ENCODE results near the gene KCND3. TPM values are rescaled to one million over a fixed set of nuclear protein-coding genes. Genes with fewer than 3 reads are reported as not detected.

The KCND3 gene
- total RNA-seq, 4 donors from 2014 or later: 1.4 to 3.5 (median 3.0) TPM

DNA sequence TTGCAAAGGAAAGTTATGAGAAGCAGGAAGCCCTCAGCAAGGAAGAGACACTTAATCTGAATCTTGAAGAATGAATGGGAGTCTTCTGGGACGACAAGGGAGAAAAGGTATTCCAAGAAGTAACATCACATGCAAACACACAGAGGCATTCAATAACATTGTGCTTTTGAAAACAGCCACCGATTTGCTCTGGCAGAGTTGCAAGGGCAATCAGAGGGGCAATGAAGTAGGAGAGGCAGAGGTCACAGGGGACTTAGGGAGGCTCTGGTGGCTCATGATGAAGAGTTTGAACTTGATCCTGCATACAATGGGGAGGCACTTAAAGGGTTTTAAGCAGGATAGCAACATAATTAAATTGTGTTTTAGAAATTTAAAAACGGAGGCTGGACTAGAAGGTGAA is 126.1 kb downstream of the KCND3 start:
- H3K27me3 ChIP-seq: no peaks in the 10 kb centered on the region
- TF ChIP-seq POLR2A (IDR thresholded peaks at IDR 0.05) (no peak), EP300 (IDR thresholded peaks at IDR 0.05; ENCODE audit: low read depth) (no peak), POLR2AphosphoS5 (IDR thresholded peaks at IDR 0.05) (no peak)
- TF ChIP-seq, protein P1, sequence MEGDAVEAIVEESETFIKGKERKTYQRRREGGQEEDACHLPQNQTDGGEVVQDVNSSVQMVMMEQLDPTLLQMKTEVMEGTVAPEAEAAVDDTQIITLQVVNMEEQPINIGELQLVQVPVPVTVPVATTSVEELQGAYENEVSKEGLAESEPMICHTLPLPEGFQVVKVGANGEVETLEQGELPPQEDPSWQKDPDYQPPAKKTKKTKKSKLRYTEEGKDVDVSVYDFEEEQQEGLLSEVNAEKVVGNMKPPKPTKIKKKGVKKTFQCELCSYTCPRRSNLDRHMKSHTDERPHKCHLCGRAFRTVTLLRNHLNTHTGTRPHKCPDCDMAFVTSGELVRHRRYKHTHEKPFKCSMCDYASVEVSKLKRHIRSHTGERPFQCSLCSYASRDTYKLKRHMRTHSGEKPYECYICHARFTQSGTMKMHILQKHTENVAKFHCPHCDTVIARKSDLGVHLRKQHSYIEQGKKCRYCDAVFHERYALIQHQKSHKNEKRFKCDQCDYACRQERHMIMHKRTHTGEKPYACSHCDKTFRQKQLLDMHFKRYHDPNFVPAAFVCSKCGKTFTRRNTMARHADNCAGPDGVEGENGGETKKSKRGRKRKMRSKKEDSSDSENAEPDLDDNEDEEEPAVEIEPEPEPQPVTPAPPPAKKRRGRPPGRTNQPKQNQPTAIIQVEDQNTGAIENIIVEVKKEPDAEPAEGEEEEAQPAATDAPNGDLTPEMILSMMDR (IDR thresholded peaks at IDR 0.05): no peak
- DNase-seq: no peak
- intact Hi-C loops (cut with DNase I; ENCODE audit: low total_unique reads): no loop called here
- no peak overlapping the region for H3K27ac ChIP-seq
- H3K4me1 ChIP-seq: no peaks in the 10 kb centered on the region
- in situ Hi-C loops (cut with MboI; ENCODE audit: low pct_ligation_motif_present in 1 of 4, low pct_unique_long_range_greater_than_20kb in 1 of 4, low sequenced_read_pairs in 3 of 4): no loop called here
- H3K36me3 ChIP-seq: no peaks in the 10 kb centered on the region
- no peaks in the 10 kb centered on the region for H3K9me3 ChIP-seq
- WGBS, 2 donors (ENCODE audit: low coverage in 1 of 2): 37 to 79% methylated on average over 2 to 3 of the region's 3 CpGs
- no peak overlapping the region for H3K4me3 ChIP-seq

DNA sequence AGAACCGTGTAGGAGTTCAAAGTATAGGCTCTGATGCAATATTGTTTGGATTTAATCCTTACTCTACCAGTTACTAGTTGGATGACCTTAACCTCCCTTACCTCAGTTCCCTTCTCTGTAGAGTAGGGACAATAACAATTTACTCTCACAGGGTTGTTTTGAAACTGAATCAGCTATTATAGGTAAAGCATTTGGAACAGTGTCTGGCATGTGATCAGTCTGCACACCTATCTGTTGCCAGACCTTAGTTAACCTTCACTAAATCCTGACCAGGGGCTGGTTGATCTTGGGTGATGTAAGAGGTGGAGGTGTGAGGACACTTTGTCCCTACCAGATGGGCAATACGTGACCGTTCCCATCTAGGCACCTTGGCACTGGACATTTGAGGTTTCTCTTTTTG is 126.9 kb downstream of the KCND3 start:
- H3K27me3 ChIP-seq: no peaks in the 10 kb centered on the region
- in situ Hi-C loops (cut with MboI; ENCODE audit: low pct_ligation_motif_present in 1 of 4, low pct_unique_long_range_greater_than_20kb in 1 of 4, low sequenced_read_pairs in 3 of 4): no loop called here
- intact Hi-C loops (cut with DNase I; ENCODE audit: low total_unique reads): no loop called here
- 81% methylated on average over 3 of the region's 3 CpGs for WGBS, 2 donors (ENCODE audit: low coverage in 1 of 2)
- DNase-seq: no peak
- no peaks in the 10 kb centered on the region for H3K36me3 ChIP-seq
- H3K27ac ChIP-seq: no peak overlapping the region
- H3K9me3 ChIP-seq: no peaks in the 10 kb centered on the region
- TF ChIP-seq, protein P1 (IDR thresholded peaks at IDR 0.05): no peak
- TF ChIP-seq EP300 (IDR thresholded peaks at IDR 0.05; ENCODE audit: low read depth): no peak
- TF ChIP-seq POLR2AphosphoS5 (IDR thresholded peaks at IDR 0.05): no peak
- no peak for TF ChIP-seq POLR2A (IDR thresholded peaks at IDR 0.05)
- H3K4me1 ChIP-seq: no peaks in the 10 kb centered on the region
- H3K4me3 ChIP-seq: no peak overlapping the region

DNA sequence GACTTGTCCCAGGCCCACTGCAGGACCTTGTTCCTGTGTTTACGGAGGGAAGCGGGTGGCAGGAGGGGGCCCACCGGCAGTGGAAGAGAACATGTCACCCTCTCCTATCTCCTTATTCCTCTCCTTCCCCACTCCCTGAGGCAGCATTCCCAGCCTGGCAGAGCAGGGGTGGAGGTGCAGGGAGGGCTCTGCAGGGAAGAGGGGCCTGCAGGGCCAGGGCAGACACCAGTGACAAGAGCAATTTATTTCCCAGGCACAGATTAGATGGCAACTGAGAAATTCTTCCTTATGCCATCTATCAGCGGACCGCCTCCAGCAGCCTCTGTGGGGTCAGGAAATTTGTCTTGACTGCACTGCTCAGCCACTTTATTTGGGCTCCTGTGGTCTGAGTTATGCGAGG is 127.9 kb downstream of the KCND3 start:
- TF ChIP-seq POLR2AphosphoS5 (IDR thresholded peaks at IDR 0.05): no peak
- TF ChIP-seq, protein P1 (IDR thresholded peaks at IDR 0.05): no peak
- TF ChIP-seq POLR2A (IDR thresholded peaks at IDR 0.05): no peak
- no peak for TF ChIP-seq EP300 (IDR thresholded peaks at IDR 0.05; ENCODE audit: low read depth)
- intact Hi-C loops (cut with DNase I; ENCODE audit: low total_unique reads) (no loop called here), in situ Hi-C loops (cut with MboI; ENCODE audit: low pct_ligation_motif_present in 1 of 4, low pct_unique_long_range_greater_than_20kb in 1 of 4, low sequenced_read_pairs in 3 of 4) (no loop called here)
- Histone ChIP-seq H3K9me3 (no peaks in the 10 kb centered on the region), H3K27ac (no peak overlapping the region), H3K36me3 (no peaks in the 10 kb centered on the region), H3K27me3 (no peaks in the 10 kb centered on the region), H3K4me3 (no peak overlapping the region), H3K4me1 (no peaks in the 10 kb centered on the region)
- 80% methylated on average over 6 of the region's 6 CpGs; no CpG with 5 or more reads in 1 of the 2 donors for WGBS, 2 donors (ENCODE audit: low coverage in 1 of 2)
- DNase-seq: no peak

DNA sequence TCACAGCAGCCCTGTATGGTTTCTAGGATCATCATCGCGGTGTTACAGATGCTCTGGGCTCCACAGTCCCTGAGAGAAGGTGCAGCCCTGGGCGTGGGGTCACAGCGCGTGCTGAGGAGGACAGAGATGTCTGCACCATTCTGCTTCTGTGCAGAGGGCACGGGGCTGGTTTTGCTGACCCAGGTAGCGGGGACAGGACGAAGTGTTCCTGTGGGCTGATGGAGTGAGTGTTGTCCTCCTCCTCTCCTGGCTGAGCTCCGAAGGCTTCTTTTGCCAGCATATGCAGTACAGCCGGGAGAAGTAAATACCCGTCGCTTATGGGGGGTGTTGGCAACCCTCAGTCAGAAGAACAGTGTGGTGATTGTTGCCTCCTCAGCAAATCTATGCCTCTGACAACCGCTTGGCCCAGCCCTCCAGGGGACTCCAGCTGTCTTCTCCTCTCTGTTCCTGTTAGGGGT is 132.2 kb downstream of the KCND3 start:
- DNase-seq: no peak
- peaks cover 3% of the 10 kb centered on the region for H3K27me3 ChIP-seq
- H3K4me3 ChIP-seq: no peak overlapping the region
- no peak overlapping the region for H3K27ac ChIP-seq
- TF ChIP-seq POLR2AphosphoS5 (IDR thresholded peaks at IDR 0.05) (no peak), EP300 (IDR thresholded peaks at IDR 0.05; ENCODE audit: low read depth) (no peak), POLR2A (IDR thresholded peaks at IDR 0.05) (no peak)
- TF ChIP-seq, protein P1 (IDR thresholded peaks at IDR 0.05): no peak
- WGBS, 2 donors (ENCODE audit: low coverage in 1 of 2): 78% methylated on average over 13 of the region's 13 CpGs; no CpG with 5 or more reads in 1 of the 2 donors
- H3K4me1 ChIP-seq: no peaks in the 10 kb centered on the region
- intact Hi-C loops (cut with DNase I; ENCODE audit: low total_unique reads) (no loop called here), in situ Hi-C loops (cut with MboI; ENCODE audit: low pct_ligation_motif_present in 1 of 4, low pct_unique_long_range_greater_than_20kb in 1 of 4, low sequenced_read_pairs in 3 of 4) (no loop called here)
- H3K9me3 ChIP-seq: no peaks in the 10 kb centered on the region
- H3K36me3 ChIP-seq: no peaks in the 10 kb centered on the region
